T1000 (cell line): Measurements from ENCODE around the gene ZKSCAN3.
"Not testable (repeated sequence)": the region's sequence is repeated elsewhere in the genome, so short reads cannot be mapped to it uniquely, and the experiment has no call there.

Experiments used
- DNase-seq: peaks from one replicate; lab custom pipeline; 2025; ENCODE audit warnings: mixed read lengths; lab: John Stamatoyannopoulos, UW

ZKSCAN3 gene

DNA sequence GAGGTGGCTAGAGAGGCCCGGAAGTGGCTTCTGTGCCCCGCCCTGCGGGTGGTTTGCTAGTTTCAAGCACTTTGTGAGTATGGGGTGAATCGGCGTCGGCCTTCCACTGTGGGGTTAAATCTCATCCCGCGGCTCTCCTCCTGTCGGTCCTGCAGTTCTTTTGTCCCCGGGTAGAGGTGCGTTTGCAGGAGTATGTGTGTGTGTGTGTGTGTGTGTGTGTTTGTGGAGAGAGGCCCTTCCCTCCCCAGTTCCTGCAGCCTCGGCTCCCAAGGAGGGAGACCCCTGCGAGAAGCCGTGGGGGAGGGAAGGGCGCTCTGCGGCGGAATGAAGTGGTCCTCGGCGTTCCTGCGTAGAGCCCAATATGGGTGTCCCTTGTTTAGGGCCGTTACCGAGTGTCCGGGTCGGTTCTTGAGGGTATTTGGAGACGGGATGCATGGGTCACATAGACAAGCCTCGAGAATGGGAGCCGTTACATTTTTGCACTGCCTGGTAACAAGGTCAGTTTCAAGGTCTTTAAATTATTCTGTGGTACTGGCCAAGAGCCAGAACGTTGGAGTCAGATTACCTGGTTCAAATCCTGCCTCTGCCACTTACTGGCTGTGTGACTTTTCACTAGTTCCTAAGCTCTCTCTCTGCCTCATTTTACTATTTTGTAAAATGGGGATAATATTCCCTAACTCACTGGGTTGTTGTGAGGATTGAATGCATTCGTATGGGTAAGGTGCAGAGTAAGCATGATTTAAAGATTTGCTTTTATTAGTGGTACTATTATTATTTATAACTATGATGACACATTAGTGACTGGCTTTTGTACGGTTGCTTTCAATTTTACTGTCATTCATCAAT, at the start of gene ZKSCAN3:
TSS of gene ZKSCAN3 (plus strand) at position 56 of the 846 bp plus-strand sequence. CDS start 9,640 bp downstream, outside the sequence.
- DNase-seq, result peak; percentile 57

DNA sequence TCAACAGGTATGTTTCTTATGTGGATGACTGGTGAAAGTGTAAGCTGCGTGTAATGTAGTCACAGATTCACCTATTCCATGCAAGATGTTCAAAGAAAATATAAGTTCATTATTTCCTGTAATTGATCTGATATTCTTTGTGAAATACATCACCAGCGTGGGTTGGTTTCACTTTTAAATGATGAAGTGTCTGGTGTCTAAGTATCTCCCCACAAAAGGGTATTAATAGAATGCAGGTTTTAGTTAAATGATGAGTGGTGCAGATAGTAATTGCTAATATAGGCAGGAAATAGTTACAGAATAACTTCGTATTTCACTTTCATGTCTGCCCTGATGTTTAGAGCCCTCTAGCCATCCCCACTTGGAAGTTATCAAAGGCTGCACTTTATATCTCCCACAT, 46.2 kb upstream of the ZKSCAN3 start:
- DNase-seq, result no peak

DNA sequence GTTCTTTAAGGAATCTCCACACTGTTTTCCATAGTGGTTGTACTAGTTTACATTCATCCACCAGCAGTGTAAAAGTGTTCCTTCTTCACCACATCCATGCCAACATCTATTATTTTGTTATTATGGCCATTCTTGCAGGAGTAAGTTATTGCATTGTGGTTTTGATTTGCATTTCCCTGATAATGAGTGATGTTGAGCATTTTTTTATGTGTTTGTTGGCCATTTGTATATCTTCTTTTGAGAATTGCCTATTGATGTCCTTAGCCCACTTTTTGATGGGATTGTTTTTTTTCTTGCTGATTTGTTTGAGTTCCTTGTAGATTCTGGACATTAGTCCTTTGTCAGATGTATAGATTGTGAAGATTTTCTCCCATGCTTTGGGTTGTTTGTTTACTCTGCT, 43.4 kb upstream of the ZKSCAN3 start:
- not testable (repeated sequence) for DNase-seq

DNA sequence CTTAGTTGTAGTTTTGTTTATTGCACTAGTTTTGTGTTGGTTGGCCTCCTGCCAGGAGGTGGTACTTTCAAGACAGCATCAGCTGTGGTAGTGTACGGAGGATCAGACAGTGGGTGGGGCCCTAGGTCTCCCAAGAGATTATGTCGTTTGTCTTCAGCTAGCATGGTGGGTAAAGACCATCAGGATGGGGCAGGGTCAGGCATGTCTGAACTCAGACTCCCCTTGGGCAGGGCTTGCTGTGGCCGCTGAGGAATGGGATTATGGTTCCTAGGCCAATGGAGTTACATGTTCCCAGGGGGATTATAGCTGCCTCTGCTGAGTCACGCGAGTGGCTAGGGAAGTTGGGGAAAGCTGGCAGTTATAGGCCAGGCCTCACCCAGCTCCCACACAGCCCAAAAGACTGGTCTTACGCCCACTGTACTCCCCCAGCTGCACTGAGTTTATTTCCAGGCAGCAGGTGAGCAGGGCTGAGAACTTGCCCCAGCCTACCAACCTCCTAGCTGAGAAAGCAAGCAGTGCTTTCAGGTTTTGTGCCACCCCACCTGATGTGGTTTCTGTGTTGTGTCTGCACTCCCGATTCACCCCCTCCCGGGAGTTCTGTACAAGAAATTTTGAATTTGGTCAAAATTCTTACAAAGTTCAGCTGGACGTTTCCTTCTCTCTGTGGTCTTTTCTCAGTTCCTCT, 38.5 kb upstream of the ZKSCAN3 start:
- no peak for DNase-seq

DNA sequence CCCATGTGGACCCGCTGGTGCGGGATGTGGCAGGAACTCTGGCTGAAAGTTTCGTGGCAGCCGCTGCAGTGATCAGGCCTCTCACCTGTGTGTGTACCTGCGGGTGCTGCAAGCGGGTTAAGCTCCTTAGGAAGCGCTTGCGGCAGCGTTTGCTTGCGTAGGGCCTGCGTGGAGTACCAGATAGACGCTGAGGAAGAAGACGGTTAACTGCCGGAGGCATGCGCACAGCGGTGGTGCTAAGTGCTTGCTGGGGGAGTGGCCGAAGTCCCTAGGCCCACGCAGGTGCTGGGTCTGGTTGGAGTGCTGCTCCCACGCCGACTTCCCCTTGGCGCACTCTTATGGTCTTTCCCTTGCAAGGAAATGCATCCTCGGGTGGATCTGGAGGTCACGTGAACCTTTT, 36.8 kb upstream of the ZKSCAN3 start:
- no peak for DNase-seq

DNA sequence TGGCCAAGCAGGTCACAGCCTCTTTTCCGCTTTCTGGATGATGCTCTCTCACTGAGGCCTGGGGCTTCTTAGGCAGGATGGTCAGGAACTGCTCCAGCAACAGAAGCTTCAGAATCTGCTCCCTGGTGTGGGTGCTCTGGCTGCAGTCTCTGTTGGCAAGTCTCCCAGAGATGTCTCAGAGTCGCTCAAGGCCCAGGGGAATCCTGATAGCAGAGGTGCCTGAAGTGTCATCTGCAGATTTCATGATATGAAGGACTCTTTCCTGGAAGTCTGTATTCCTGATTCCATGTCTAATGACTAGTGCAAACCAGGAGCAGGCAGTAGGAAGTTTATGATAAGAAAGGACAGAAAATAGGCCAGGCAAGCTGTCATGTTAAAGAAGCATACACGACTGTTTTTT, 34.1 kb upstream of the ZKSCAN3 start:
- no peak for DNase-seq

DNA sequence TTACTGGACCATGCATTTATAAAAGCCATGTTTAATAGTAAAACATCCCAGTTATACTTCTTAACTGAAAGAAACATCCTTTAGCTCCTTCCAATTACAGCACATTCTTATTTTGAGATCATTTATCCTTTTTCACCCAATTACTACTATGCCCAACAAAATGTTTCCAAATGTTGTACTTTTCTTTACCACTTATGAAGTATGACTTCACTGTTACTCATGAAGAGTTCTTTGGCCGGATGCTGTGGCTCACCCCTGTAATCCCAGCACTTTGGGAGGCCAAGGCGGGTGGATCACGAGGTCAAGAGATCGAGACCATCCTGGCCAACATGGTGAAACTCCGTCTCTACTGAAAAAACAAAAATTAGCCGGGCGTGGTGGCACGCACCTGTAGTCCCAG, 31.9 kb upstream of the ZKSCAN3 start:
- not testable (repeated sequence) for DNase-seq

DNA sequence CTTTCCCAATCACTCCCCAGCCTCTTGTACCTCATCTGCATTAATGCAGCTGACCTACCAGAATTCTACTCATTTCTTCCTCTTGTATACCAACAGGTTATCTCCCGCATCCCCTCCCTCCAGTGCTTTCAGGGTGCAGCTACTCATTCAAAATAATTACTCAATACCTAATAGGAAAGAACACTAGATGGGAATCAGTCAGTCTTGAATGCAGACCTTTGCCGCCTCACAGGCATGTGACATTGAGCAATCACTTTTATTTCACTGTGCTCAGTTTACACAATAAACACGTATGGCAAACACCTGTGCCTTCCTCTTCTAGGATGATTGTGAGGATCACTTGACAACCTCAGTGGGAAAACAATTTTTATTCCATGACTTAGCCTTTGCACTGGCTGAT, 27.1 kb upstream of the ZKSCAN3 start:
- no peak for DNase-seq

DNA sequence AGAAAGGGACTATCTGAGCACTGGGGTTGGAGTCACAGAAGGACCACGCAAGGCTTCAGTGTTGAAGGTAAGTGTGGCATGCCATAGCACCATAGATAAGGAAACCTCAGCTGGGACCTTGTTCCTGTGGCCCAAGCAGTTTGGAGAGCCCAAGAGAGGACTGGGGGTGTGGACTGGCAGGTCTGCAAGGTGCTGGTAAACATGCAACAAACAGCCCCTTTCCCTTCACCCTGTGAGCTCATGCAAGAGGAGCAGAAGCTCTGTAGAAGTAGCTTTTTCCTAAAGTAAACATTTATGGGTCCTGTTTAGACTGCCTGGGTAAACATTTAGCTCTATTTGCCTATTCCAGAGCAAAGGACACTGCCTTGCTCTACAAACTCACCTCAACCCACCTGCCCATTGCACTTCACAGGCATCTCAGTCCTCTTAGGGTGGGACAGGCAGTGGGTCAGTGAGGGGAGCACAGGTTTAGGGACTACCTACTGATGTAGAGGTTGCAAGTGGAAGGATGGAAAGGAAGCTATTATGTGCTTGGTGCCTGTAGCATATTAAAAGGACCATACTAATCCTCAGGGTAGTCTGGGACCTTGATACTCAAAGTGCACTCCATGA, 25.8 kb upstream of the ZKSCAN3 start:
- no peak for DNase-seq

DNA sequence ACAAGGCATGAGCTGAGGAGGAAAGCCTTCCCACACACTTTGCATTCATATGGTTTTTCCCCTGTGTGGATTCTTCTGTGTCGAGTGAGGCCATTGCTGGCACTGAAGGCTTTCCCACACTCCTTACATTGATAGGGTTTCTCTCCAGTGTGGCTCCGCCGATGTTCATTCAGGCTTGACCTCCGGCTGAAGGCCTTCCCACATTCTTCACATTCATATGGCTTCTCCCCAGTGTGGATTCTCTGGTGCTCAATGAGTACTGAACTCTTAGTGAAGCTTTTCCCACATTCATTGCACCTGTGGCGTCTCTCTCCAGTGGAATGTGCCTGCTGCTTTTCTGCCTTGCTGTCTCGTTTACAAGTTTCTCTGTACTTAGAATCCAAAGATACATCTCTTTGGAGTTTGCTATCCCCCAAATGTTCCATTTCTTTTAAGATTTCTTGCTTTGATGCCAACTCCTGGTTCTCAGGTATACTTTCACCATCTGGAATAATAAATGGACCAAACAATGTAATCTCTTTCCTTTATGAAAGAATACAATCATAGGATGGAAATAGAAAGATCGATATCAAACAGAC, 23.3 kb upstream of the ZKSCAN3 start:
- DNase-seq, result no peak

DNA sequence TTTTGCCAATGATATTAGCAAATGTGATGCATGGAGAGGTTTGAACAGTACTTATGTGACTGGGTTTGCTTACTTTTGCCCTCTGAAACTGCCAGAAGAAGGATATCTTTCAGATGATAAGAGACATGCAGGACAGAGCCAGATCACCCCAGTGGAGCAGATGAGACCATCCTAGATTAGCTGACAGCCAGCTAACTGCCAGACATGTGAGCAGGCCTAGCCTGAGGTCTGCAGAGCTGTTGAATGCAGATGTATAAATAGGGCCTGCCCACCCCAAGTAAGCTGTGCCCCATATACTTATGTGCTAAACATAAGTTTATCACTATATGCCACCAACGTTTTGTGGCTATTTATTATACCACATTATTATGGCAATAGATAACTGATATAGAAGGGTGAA, 19.7 kb upstream of the ZKSCAN3 start:
- DNase-seq, result no peak

DNA sequence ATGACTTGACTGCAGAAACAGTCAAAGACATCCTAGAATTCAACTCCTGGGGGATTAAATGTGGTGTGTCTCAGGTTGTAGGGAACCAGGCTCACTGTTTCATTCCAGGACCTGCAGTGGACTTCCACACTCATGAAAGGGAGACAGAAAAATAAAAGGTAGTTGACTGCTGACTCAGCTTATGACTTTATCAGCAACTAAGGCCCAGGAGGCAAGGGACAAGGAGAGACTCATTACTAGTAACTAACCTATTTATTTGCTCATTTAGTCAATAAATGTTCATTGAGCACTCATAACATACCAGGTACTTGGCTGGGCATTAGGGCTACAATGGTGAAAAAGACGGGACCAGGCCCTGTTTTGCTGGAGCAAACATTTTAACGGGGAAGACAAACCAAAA, 16.7 kb upstream of the ZKSCAN3 start:
- DNase-seq, result no peak

DNA sequence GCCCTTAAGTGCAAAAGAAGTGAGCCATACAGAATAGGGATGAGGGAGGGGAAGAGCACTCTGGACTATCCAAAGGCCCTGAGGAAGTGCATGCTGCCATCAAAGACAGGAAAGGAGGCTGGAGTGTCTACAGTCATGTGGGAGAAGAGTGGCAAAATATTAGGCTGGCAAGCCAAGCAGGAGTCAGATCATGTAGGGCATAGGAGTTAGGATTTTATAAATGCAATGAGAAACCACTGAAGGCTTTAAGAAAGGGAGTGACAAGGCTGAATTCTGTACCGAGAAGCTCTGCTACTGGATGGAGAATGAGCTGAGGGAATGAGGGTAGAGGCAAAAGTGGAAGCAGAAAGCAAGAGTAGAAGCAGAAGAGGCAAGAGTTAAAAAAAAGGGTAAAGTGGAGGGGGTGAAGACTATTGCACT, 16.1 kb upstream of the ZKSCAN3 start:
- DNase-seq, result no peak

DNA sequence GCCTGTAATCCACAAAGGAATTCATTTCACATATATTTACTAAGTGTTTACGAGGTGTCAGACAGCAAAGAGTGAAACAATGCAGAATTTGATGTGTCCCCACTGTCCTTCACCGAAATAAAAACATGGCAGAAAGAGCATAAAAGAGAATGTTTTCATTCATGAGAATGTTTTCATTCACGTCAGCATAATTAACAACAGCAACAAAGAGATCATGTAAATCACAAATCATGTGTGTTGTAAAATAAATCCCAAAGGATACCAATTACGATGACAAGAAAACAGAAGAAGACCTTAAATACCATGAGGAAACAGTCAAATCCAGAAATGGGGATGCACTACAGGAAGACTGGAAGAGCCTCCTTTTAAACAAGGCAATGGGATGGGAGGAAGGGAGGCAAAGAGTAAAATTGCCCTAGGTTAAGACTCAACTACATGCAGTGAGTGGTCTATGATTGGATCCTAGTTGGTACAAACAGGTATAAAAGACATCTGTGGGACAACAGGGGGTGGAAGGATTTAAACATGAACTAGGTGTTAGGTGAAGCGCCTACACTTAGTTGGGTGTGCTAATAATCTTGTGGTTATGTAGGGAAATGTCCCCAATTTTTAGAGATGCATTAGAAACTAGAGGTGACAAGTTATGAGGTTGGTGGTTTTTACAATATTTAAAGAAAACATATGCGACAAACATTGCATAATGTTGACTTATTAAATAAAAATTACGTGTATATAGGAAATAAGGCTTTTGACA, 15.3 kb upstream of the ZKSCAN3 start:
- no peak for DNase-seq

DNA sequence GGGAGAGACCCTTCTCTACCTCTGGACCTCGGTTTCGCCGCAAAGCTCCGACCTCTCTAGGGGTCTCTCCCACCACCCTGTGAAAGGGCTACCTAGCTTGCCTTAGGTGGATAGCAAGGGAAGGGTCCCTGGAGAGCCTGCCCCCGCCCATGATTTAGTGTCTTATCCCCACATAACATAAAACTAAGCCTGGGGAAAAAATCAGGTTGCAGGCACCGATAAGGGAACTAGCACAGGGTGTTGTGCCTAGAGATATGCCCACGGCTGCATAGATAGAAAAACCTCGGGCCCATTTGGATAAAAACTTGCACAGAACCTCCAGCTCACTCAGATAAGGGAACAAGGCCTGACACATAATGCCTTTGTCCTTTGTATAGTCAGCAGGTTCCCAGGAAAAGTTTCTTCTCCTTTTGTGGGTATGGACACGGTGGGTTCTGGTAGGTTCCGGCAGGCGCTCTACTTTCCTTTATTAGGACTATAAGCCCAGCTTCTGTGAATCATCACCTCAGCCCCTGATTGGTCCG, 14.6 kb upstream of the ZKSCAN3 start:
- DNase-seq, result no peak

DNA sequence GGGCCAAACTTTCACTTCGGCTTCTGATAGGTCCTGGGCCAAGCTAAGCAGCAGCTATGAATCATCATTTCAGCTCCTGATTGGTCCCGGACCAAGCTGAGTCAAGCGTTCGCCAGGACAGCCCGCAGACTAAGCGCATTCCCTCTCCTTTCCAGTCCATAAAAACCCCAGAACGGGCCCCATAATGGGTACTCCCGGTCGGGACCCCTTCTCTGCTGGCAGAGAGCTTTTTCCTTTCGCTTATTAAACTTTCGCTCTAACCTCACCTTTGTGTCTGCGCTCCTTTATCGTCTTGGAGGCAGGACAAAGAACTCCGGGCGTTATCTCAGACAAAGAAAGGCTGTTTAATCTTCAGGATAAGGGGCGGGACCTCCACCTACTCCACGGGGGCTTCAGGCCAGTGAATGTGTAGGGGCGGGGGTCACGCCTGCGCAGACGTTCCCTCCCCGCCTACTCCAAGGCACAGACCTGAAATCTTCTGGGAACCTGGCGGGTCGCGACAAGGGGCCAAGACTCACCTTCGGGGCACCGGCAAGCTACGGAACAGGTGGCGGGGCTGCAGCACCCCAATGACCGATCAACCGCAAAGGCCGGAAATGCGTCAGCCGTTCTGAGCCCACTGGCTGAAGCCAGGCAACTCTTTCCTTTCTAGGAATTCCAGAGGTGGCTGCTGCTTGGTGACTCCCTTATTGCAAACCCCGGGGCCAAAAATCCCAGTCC, 14.0 kb upstream of the ZKSCAN3 start, which contains the start of gene ZSCAN31:
TSS of gene ZSCAN31 (minus strand) at position 585 of the 720 bp plus-strand sequence. CDS start 6,465 bp downstream, outside the sequence.
- peak; percentile 92 for DNase-seq

DNA sequence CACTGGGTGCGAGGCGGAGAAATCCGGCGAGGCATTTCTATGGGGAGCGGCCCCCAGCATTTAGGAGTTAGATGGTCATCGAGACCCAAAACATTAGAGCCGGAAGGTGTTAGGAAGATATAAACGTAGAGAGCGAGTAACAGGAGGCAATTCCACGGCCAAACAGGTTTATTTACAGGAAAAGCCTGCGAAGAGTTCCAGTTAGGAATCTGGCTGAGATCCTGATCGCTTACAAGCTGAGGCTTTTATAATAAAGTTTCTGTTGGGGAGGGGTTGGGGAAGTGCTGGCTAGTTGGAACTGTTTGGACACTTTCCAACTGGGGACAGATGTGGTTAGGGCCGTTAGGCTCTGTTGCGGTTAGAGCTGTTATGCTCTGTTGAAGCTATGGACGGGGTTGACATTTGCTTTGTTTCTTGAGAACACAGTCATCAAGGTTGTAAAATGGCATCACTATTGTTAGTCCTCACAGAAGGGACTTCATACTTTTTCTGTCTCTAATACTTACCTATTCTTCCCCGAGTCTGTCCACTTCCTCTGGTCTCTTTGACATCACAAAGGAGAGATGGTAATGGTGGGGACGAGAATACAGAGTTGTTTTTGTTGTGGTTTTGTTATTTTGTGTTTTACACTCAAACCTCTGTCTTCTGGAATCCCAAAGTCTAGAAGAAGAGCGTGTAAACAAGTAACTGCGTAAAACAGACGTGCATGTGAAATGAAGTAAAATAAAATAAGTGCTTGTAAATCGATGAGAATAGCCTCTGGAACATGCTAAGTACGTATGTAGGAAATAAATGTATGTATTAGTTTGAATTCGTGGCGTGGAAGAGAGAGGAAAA, 13.2 kb upstream of the ZKSCAN3 start:
- peak; percentile 25 for DNase-seq

DNA sequence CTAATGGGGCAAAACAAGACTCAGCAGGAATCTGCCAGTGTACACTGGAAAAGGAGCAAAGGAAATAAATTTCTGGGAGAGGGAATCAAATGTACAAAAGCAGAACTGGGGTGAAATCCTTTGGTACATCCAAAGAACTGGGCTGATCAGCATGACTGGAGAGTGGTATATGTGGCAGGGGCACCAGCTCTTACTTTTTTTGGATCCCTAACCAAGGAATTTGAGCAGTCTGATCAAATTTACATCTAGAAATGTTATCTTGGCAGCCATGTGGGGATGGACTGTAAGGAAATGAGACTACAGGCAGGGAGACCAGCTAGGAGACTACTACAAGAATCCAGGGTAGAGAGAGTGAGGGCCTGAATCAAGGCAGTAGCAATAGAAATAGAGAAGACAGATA, 12.6 kb upstream of the ZKSCAN3 start:
- DNase-seq, result no peak

DNA sequence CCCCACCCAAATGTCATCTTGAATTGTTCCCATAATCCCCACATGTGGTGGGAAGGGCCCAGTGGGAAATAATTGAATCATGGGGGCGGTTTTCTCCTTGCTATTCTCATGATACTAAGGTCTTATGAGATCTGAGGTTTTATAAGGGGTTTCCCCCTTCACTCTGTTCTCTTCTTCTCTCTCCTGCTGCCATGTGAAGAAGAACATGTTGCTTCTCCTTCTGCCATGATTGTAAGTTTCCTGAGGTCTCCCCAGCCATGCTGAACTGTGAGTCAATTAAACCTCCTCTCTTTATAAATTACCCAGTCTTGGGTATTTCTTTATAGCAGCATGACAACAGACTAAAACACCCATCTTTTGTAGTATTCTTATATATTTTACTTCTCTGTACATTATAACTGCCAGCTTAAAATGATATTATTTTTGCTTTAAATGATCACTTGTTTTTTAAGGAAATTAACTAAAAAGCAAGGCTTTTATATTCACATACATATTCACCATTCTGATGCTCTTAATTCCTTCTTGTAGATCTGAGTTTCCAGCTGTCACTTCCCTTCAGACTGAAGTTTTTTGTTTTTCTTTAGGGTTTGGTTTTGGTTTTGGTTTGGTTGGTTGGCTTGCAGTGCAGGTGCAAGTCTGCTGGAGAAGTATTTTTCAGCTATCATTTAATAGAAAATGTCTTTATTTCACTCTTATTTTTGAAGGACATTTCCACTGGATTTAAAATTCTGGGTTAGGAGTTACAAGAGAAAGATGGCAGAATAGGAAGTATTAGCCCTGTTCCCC, 9.2 kb upstream of the ZKSCAN3 start:
- no peak for DNase-seq
